Measurements from ENCODE around the gene CTSD. TPM values are rescaled to one million over a fixed set of nuclear protein-coding genes. Genes with fewer than 3 reads are reported as not detected.
"Not testable (repeated sequence)": the region's sequence is repeated elsewhere in the genome, so short reads cannot be mapped to it uniquely, and the experiment has no call there.

CTSD gene
- total RNA-seq, 1 experiment from 2014 or later, result 158 TPM

GRCh38 chr11:1805525-1805924, 41.8 kb upstream of the CTSD start:
- H3K27ac Mint-ChIP-seq, result no peak overlapping the region
- H3K18ac ChIP-seq (ENCODE audit: insufficient read length, low read depth, low read length), result no peak overlapping the region
- H4K20me1 ChIP-seq (ENCODE audit: control insufficient read depth, insufficient read depth, insufficient read length), result no peaks in the 10 kb centered on the region
- H3K14ac ChIP-seq (ENCODE audit: insufficient read depth, low read length), result peak overlapping the region; percentile 64; the same call in 1 of the 2 replicates
- no peak overlapping the region for H2BK120ac ChIP-seq (ENCODE audit: low read depth, low read length, poor library complexity, severe bottlenecking)
- no peaks in the 10 kb centered on the region for H3K79me2 ChIP-seq (ENCODE audit: insufficient read depth, low read length)
- no CpG with 5 or more reads among the region's 15 CpGs for WGBS (ENCODE audit: extremely low coverage, insufficient read length, low lambda C conversion rate)
- H3K4me1 ChIP-seq (ENCODE audit: insufficient read depth, low read length), result no peaks in the 10 kb centered on the region
- H3K23me2 ChIP-seq (ENCODE audit: insufficient read length, low read depth, low read length, poor library complexity, severe bottlenecking), result no peaks in the 10 kb centered on the region
- no peak overlapping the region for H3K4me2 ChIP-seq (ENCODE audit: insufficient read depth, insufficient read length, low read length)
- H4K8ac ChIP-seq (replicated peaks; ENCODE audit: insufficient read length, low read depth, low read length), result no peak overlapping the region
- TF ChIP-seq CTCF (conservative IDR thresholded peaks at IDR 0.05), result no peak
- H3K9ac ChIP-seq (ENCODE audit: extremely low read depth, insufficient read length, low read length), result no peak overlapping the region
- no peak overlapping the region for H2BK5ac ChIP-seq (ENCODE audit: insufficient read length, low read length)
- no peaks in the 10 kb centered on the region for H3K27me3 ChIP-seq (ENCODE audit: insufficient read depth, low read length)
- no peak overlapping the region for H3K27ac ChIP-seq (ENCODE audit: insufficient read length, low read depth, low read length)
- DNase-seq, result no peak
- H3K79me1 ChIP-seq (ENCODE audit: insufficient read depth, low read depth, low read length, poor library complexity, severe bottlenecking), result no peaks in the 10 kb centered on the region
- H2AK5ac ChIP-seq (ENCODE audit: insufficient read length, low read length), result no peak overlapping the region
- no peak overlapping the region for H2BK15ac ChIP-seq (ENCODE audit: low read depth, low read length)
- H3K4me1 Mint-ChIP-seq, result peaks cover 6 to 8% of the 10 kb centered on the region in 2 experiments
- H4K91ac ChIP-seq (ENCODE audit: insufficient read length, low read depth, low read length), result no peak overlapping the region
- H3T11ph ChIP-seq (ENCODE audit: low read length), result no peak overlapping the region
- H4K5ac ChIP-seq (ENCODE audit: insufficient read length, low read depth, low read length), result no peak overlapping the region
- H3K4me3 Mint-ChIP-seq, result no peak overlapping the region
- H3K23ac ChIP-seq (ENCODE audit: insufficient read length, low read depth, low read length), result no peak overlapping the region
- H3K4ac ChIP-seq (ENCODE audit: low read depth, low read length), result no peak overlapping the region
- H3K9me3 Mint-ChIP-seq, result no peaks in the 10 kb centered on the region; a peak in 1 of 5 replicates
- H3K9me3 ChIP-seq (ENCODE audit: control insufficient read depth, low read depth, low read length), result no peaks in the 10 kb centered on the region
- H2AFZ ChIP-seq (ENCODE audit: low read length), result no peak overlapping the region
- no peak overlapping the region for H2BK20ac ChIP-seq (ENCODE audit: low read depth, low read length, poor library complexity, severe bottlenecking)
- no peak overlapping the region for H3K56ac ChIP-seq (ENCODE audit: insufficient read length, low read depth, low read length)
- no peak overlapping the region for H2BK12ac ChIP-seq (ENCODE audit: insufficient read length, low read depth, low read length)
- no peaks in the 10 kb centered on the region for H3K36me3 Mint-ChIP-seq (ENCODE audit: insufficient read depth in 1 of 3, low read depth in 3 of 3)
- H3K27me3 Mint-ChIP-seq (ENCODE audit: low read depth), result peaks cover 38% of the 10 kb centered on the region

DNA sequence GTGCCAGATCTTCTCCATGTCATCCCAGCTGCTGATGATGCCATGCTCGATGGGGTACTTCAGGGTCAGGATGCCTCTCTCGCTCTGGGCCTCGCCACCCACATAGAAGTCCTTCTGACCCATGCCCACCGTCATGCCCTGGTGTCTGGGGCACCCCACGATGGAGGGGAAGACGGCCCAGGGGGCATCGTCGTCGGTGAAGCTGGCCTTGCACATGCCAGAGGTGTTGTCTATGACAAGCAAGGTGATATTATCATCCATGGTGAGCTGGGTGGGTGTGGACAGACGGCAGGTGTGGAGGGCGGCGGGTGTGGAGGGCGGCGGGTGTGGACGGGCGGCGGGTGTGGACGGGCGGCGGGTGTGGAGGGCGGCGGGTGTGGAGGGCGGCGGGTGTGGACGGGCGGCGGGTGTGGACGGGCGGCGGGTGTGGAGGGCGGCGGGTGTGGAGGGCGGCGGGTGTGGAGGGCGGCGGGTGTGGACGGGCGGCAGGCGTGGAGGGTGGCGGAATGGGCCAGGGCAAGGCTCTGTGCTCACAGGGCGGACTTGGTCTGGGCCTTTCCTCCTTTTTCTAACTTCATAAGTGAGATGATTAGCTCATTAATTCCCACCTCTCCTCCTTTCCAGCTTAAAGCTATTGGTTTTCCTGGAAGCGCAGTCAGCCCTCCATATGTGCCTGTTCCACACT, 40.2 kb upstream of the CTSD start:
- not testable (repeated sequence) for H3K9ac ChIP-seq (ENCODE audit: extremely low read depth, insufficient read length, low read length); H3K4me1 Mint-ChIP-seq; H3K23me2 ChIP-seq (ENCODE audit: insufficient read length, low read depth, low read length, poor library complexity, severe bottlenecking); H2BK20ac ChIP-seq (ENCODE audit: low read depth, low read length, poor library complexity, severe bottlenecking); H2BK5ac ChIP-seq (ENCODE audit: insufficient read length, low read length); H3K27ac Mint-ChIP-seq; H3K79me2 ChIP-seq (ENCODE audit: insufficient read depth, low read length); H2AK5ac ChIP-seq (ENCODE audit: insufficient read length, low read length); H4K20me1 ChIP-seq (ENCODE audit: control insufficient read depth, insufficient read depth, insufficient read length); H4K91ac ChIP-seq (ENCODE audit: insufficient read length, low read depth, low read length); H3K18ac ChIP-seq (ENCODE audit: insufficient read length, low read depth, low read length); H3K27ac ChIP-seq (ENCODE audit: insufficient read length, low read depth, low read length); H3K9me3 ChIP-seq (ENCODE audit: control insufficient read depth, low read depth, low read length); H3K4ac ChIP-seq (ENCODE audit: low read depth, low read length); H3K56ac ChIP-seq (ENCODE audit: insufficient read length, low read depth, low read length); H4K8ac ChIP-seq (replicated peaks; ENCODE audit: insufficient read length, low read depth, low read length); H3K4me1 ChIP-seq (ENCODE audit: insufficient read depth, low read length); H3K4me2 ChIP-seq (ENCODE audit: insufficient read depth, insufficient read length, low read length); H3K4me3 Mint-ChIP-seq; H2BK15ac ChIP-seq (ENCODE audit: low read depth, low read length); H3K23ac ChIP-seq (ENCODE audit: insufficient read length, low read depth, low read length); DNase-seq; H3K36me3 Mint-ChIP-seq (ENCODE audit: insufficient read depth in 1 of 3, low read depth in 3 of 3); H2BK120ac ChIP-seq (ENCODE audit: low read depth, low read length, poor library complexity, severe bottlenecking); H3K79me1 ChIP-seq (ENCODE audit: insufficient read depth, low read depth, low read length, poor library complexity, severe bottlenecking); H2BK12ac ChIP-seq (ENCODE audit: insufficient read length, low read depth, low read length); H3K9me3 Mint-ChIP-seq; H3T11ph ChIP-seq (ENCODE audit: low read length); H2AFZ ChIP-seq (ENCODE audit: low read length); H4K5ac ChIP-seq (ENCODE audit: insufficient read length, low read depth, low read length); H3K27me3 ChIP-seq (ENCODE audit: insufficient read depth, low read length); H3K14ac ChIP-seq (ENCODE audit: insufficient read depth, low read length)
- H3K27me3 Mint-ChIP-seq (ENCODE audit: low read depth), result peaks cover 34% of the 10 kb centered on the region
- no CpG with 5 or more reads among the region's 42 CpGs for WGBS (ENCODE audit: extremely low coverage, insufficient read length, low lambda C conversion rate)
